K562 (cell line): ENCODE results near the gene PRM2. TPM values are rescaled to one million over a fixed set of nuclear protein-coding genes. Genes with fewer than 3 reads are reported as not detected.

Experiments used
- DPF2 ChIP-seq: fragments of 450-650 bp; IDR thresholded peaks from 2 replicates; pipeline ENCODE4 v1.6.1; 2016
- EP400 ChIP-seq: fragments of 450-650 bp; IDR thresholded peaks from 2 replicates; pipeline ENCODE4 v1.6.1; 2017; ENCODE audit warnings: antibody characterized with exemption, mild to moderate bottlenecking, moderate library complexity
- FOXJ2 ChIP-seq: fragments of 200-800 bp; sonication (Bioruptor generic); IDR thresholded peaks from 2 replicates; pipeline ENCODE4 v1.6.1; 2016; ENCODE audit warnings: missing genetic modification characterization, missing compliant biosample characterization
- KAT7 ChIP-seq: sonication (generic); formaldehyde crosslinking; IDR thresholded peaks from 2 replicates; pipeline ENCODE4 v1.8.0; 2022; ENCODE audit warnings: missing genetic modification reagents, mild to moderate bottlenecking, borderline replicate concordance
- KDM4B ChIP-seq, 2 experiments: fragments of 450-650 bp in 1 of 2; sonication (generic) in 1 of 2; IDR thresholded peaks; 2 replicates each; pipeline ENCODE4 v1.6.1; 2016 to 2017; ENCODE audit warnings: borderline replicate concordance in 2 of 2, antibody characterized with exemption in 1 of 2, low read depth in 1 of 2, mild to moderate bottlenecking in 1 of 2
- MYNN ChIP-seq, 2 experiments: sonication (generic); formaldehyde crosslinking in 1 of 2; IDR thresholded peaks; 2 replicates each; pipeline versions ENCODE4 v1.5.0 to v1.6.1; 2016 to 2020; ENCODE audit warnings: antibody characterized with exemption in 1 of 2, missing genetic modification reagents in 1 of 2
- PTTG1 ChIP-seq: fragments of 450-650 bp; IDR thresholded peaks from 2 replicates; pipeline ENCODE4 v1.6.1; 2016; ENCODE audit warnings: low read depth, mild to moderate bottlenecking, missing genetic modification characterization, missing compliant biosample characterization
- RBM22 ChIP-seq: fragments of 200-400 bp; formaldehyde crosslinking; IDR thresholded peaks from 2 replicates; pipeline ENCODE4 v1.6.1; 2018; ENCODE audit warnings: low read length, low read depth; ENCODE audit not compliant: poor library complexity, severe bottlenecking
- SETDB1 ChIP-seq: IDR thresholded peaks from one replicate; pipeline ENCODE4 v1.6.1; 2012; ENCODE audit warnings: low read length, control low read depth, inconsistent platforms
- SRF ChIP-seq, 2 experiments: fragments of 250-450, 450-650 bp in 1 of 2; sonication (Bioruptor Pico) in 1 of 2; sonication (generic) in 1 of 2; formaldehyde crosslinking; IDR thresholded peaks; 2 replicates each; pipeline versions ENCODE4 v1.5.0 to v1.5.1; 2020 to 2022; ENCODE audit warnings: mild to moderate bottlenecking in 1 of 2, missing genetic modification reagents in 1 of 2
- ZNF699 ChIP-seq: fragments of 250-450 bp; sonication (Bioruptor Pico); IDR thresholded peaks from 2 replicates; pipeline ENCODE4 v1.8.0; 2021; ENCODE audit warnings: mild to moderate bottlenecking, moderate library complexity; ENCODE audit not compliant: insufficient replicate concordance
- polyA plus RNA-seq, 8 experiments: library from polyadenylated mRNA; depleted of rRNA in 4 of 8; stranded (reverse) in 5 of 8; unstranded in 3 of 8; fragments of >200 nt; fragmentation: Nextera tagmentation in 2 of 8; fragmentation: Illumina TruSeq in 1 of 8; extraction: Ambion mirVana in 2 of 8; extraction: Trizol in 1 of 8; gene quantifications; 2 replicates each; pipeline versions ENCODE4 v1.2.1 to v1.2.3, GENCODE V29; 2011 to 2014; ENCODE audit warnings: inconsistent platforms in 1 of 8, missing spikeins in 1 of 8
- total RNA-seq, 7 experiments: library from RNA; depleted of rRNA in 6 of 7; stranded (reverse); fragments of >200 nt in 6 of 7; fragmentation: Illumina TruSeq in 2 of 7; extraction: Trizol in 2 of 7; gene quantifications; 2 replicates each; pipeline versions ENCODE4 v1.2.1 to v1.2.3, GENCODE V29; 2011 to 2021; ENCODE audit warnings: low replicate concordance in 1 of 7
- TF ChIP-seq, protein P1 (sequence below), 2 experiments: IDR thresholded peaks; 2 replicates each; pipeline ENCODE4 v1.6.1; 2012; ENCODE audit warnings: improper control_type of control experiment in 2 of 2, low read depth in 2 of 2, low read length in 2 of 2, borderline replicate concordance in 1 of 2
- TF ChIP-seq, protein P2 (sequence below): conservative IDR thresholded peaks from 2 replicates; pipeline ENCODE4 v1.6.1; 2011; ENCODE audit warnings: low read depth, mild to moderate bottlenecking, low read length; ENCODE audit not compliant: control insufficient read depth
- TF ChIP-seq, protein P3 (sequence below): sonication (generic); formaldehyde crosslinking; IDR thresholded peaks from 2 replicates; pipeline ENCODE4 v1.9.0; 2022; ENCODE audit warnings: mild to moderate bottlenecking, missing genetic modification reagents
- TF ChIP-seq, protein P4 (sequence below), 2 experiments: IDR thresholded peaks; 2 replicates each; pipeline ENCODE4 v1.6.1; 2011; ENCODE audit warnings: borderline replicate concordance in 1 of 2, control low read depth in 1 of 2, low read depth in 1 of 2, low read length in 1 of 2, mild to moderate bottlenecking in 1 of 2, mixed read lengths in 1 of 2, moderate library complexity in 1 of 2; ENCODE audit not compliant: insufficient read depth in 1 of 2, insufficient read length in 1 of 2, poor library complexity in 1 of 2, severe bottlenecking in 1 of 2; ENCODE audit errors: extremely low read depth in 1 of 2
- TF ChIP-seq, protein P5 (sequence below): sonication (generic); formaldehyde crosslinking; IDR thresholded peaks from 2 replicates; pipeline ENCODE4 v1.4.0; 2020; ENCODE audit warnings: mild to moderate bottlenecking, missing genetic modification reagents
- TF ChIP-seq, protein P6 (sequence below): fragments of 450-650 bp; IDR thresholded peaks from 2 replicates; pipeline ENCODE4 v1.6.1; 2018; ENCODE audit warnings: mild to moderate bottlenecking, low read depth; ENCODE audit not compliant: partially characterized antibody

PRM2 gene
- total and polyA plus RNA-seq, 9 of the 15 experiments (the other 6 are each of a cell fraction or from before 2014, with no cell fraction given) = not detected

DNA sequence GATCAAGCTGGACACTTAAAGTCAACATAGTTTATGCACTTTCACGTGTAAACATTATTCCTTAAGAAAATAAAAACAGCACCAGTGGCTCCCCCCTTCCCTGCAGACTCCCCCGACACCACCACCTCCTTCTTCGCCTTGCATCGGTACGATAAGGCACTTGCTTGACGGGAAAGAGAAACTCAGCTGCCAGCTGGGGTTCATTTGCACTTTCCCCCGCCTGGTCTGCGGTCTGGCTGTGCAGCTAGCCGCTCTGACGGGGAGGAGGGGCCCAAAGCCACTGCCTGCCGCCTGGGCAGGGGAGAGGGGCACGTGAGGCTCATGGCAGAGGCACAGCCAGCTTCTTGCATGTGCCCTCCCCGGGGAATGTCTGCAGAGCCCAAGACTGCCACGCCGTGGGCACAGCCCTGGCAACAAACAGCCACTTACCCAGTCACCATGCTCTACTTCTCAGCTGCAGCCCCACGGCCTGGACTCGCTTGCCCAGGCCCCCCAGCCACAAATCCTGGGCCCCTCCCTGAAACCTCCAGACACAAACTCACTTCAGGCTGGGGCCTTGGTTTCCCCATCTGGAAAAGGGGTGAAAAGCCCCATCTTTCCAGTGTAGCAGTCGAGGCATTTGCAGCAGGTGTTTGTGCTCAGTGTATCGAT, 21.3 kb upstream of the PRM2 start (continued):
- TF ChIP-seq, protein P1, sequence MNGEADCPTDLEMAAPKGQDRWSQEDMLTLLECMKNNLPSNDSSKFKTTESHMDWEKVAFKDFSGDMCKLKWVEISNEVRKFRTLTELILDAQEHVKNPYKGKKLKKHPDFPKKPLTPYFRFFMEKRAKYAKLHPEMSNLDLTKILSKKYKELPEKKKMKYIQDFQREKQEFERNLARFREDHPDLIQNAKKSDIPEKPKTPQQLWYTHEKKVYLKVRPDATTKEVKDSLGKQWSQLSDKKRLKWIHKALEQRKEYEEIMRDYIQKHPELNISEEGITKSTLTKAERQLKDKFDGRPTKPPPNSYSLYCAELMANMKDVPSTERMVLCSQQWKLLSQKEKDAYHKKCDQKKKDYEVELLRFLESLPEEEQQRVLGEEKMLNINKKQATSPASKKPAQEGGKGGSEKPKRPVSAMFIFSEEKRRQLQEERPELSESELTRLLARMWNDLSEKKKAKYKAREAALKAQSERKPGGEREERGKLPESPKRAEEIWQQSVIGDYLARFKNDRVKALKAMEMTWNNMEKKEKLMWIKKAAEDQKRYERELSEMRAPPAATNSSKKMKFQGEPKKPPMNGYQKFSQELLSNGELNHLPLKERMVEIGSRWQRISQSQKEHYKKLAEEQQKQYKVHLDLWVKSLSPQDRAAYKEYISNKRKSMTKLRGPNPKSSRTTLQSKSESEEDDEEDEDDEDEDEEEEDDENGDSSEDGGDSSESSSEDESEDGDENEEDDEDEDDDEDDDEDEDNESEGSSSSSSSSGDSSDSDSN (IDR thresholded peaks at IDR 0.05; ENCODE audit: borderline replicate concordance in 1 of 2, low read depth in 2 of 2, low read length in 2 of 2) = peak in 1 of 2 experiments; percentile 30; a peak in 1 of 4 replicates
- TF ChIP-seq PTTG1 (tag) (no peak), EP400 (no peak), FOXJ2 (tag) (no peak), SRF (CRISPR knock-in tag; IDR thresholded peaks at IDR 0.05) (no peak), MYNN (IDR thresholded peaks at IDR 0.05) (peak; percentile 46; the same call in 1 of the 2 replicates), MYNN (CRISPR knock-in tag; IDR thresholded peaks at IDR 0.05) (no peak), RBM22 (no peak), KAT7 (CRISPR knock-in tag) (no peak), KDM4B (IDR thresholded peaks at IDR 0.05; ENCODE audit: borderline replicate concordance in 2 of 2, low read depth in 1 of 2) (peak in 1 of 2 experiments; percentile 70; a peak in 1 of 4 replicates), SETDB1 (no peak), DPF2 (peak; percentile 77), ZNF699 (CRISPR knock-in tag) (no peak)
- TF ChIP-seq, protein P2, sequence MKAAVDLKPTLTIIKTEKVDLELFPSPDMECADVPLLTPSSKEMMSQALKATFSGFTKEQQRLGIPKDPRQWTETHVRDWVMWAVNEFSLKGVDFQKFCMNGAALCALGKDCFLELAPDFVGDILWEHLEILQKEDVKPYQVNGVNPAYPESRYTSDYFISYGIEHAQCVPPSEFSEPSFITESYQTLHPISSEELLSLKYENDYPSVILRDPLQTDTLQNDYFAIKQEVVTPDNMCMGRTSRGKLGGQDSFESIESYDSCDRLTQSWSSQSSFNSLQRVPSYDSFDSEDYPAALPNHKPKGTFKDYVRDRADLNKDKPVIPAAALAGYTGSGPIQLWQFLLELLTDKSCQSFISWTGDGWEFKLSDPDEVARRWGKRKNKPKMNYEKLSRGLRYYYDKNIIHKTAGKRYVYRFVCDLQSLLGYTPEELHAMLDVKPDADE = peak; percentile 56; the same call in 1 of the 2 replicates
- TF ChIP-seq, protein P3, sequence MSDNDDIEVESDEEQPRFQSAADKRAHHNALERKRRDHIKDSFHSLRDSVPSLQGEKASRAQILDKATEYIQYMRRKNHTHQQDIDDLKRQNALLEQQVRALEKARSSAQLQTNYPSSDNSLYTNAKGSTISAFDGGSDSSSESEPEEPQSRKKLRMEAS = no peak
- TF ChIP-seq, protein P4, sequence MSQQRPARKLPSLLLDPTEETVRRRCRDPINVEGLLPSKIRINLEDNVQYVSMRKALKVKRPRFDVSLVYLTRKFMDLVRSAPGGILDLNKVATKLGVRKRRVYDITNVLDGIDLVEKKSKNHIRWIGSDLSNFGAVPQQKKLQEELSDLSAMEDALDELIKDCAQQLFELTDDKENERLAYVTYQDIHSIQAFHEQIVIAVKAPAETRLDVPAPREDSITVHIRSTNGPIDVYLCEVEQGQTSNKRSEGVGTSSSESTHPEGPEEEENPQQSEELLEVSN (IDR thresholded peaks at IDR 0.05; ENCODE audit: borderline replicate concordance in 1 of 2, extremely low read depth in 1 of 2, insufficient read depth in 1 of 2, insufficient read length in 1 of 2, low read depth in 1 of 2, low read length in 1 of 2, poor library complexity in 1 of 2, severe bottlenecking in 1 of 2) = peak in 1 of 2 experiments; percentile 22
- TF ChIP-seq, protein P5, sequence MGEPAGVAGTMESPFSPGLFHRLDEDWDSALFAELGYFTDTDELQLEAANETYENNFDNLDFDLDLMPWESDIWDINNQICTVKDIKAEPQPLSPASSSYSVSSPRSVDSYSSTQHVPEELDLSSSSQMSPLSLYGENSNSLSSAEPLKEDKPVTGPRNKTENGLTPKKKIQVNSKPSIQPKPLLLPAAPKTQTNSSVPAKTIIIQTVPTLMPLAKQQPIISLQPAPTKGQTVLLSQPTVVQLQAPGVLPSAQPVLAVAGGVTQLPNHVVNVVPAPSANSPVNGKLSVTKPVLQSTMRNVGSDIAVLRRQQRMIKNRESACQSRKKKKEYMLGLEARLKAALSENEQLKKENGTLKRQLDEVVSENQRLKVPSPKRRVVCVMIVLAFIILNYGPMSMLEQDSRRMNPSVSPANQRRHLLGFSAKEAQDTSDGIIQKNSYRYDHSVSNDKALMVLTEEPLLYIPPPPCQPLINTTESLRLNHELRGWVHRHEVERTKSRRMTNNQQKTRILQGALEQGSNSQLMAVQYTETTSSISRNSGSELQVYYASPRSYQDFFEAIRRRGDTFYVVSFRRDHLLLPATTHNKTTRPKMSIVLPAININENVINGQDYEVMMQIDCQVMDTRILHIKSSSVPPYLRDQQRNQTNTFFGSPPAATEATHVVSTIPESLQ (CRISPR knock-in tag) = no peak
- TF ChIP-seq, protein P6, sequence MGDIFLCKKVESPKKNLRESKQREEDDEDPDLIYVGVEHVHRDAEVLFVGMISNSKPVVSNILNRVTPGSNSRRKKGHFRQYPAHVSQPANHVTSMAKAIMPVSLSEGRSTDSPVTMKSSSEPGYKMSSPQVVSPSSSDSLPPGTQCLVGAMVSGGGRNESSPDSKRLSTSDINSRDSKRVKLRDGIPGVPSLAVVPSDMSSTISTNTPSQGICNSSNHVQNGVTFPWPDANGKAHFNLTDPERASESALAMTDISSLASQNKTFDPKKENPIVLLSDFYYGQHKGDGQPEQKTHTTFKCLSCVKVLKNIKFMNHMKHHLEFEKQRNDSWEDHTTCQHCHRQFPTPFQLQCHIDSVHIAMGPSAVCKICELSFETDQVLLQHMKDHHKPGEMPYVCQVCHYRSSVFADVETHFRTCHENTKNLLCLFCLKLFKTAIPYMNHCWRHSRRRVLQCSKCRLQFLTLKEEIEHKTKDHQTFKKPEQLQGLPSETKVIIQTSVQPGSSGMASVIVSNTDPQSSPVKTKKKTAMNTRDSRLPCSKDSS = no peak
